ENCODE measurements around the gene MAPK14. TPM values are rescaled to one million over a fixed set of nuclear protein-coding genes. Genes with fewer than 3 reads are reported as not detected.

The MAPK14 gene
- total and polyA plus RNA-seq, 9 of the 15 experiments (the other 6 are each of a cell fraction or from before 2014, with no cell fraction given), result 8.8 to 62.7 (median 35.5) TPM

DNA sequence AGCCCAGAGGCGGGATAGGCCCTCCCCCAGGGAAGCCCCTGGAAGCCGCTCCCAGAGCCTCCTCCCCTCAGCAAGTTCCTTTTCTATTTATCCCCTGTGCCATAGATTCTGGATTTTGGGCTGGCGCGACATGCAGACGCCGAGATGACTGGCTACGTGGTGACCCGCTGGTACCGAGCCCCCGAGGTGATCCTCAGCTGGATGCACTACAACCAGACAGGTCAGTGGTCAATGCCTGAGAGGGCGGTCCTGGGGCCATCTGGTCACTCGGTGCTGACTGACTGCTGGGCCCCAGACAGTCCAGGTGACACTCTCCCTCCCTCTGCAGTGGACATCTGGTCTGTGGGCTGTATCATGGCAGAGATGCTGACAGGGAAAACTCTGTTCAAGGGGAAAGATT, 108.9 kb downstream of the MAPK14 start (continued):
- TF ChIP-seq, protein P1, sequence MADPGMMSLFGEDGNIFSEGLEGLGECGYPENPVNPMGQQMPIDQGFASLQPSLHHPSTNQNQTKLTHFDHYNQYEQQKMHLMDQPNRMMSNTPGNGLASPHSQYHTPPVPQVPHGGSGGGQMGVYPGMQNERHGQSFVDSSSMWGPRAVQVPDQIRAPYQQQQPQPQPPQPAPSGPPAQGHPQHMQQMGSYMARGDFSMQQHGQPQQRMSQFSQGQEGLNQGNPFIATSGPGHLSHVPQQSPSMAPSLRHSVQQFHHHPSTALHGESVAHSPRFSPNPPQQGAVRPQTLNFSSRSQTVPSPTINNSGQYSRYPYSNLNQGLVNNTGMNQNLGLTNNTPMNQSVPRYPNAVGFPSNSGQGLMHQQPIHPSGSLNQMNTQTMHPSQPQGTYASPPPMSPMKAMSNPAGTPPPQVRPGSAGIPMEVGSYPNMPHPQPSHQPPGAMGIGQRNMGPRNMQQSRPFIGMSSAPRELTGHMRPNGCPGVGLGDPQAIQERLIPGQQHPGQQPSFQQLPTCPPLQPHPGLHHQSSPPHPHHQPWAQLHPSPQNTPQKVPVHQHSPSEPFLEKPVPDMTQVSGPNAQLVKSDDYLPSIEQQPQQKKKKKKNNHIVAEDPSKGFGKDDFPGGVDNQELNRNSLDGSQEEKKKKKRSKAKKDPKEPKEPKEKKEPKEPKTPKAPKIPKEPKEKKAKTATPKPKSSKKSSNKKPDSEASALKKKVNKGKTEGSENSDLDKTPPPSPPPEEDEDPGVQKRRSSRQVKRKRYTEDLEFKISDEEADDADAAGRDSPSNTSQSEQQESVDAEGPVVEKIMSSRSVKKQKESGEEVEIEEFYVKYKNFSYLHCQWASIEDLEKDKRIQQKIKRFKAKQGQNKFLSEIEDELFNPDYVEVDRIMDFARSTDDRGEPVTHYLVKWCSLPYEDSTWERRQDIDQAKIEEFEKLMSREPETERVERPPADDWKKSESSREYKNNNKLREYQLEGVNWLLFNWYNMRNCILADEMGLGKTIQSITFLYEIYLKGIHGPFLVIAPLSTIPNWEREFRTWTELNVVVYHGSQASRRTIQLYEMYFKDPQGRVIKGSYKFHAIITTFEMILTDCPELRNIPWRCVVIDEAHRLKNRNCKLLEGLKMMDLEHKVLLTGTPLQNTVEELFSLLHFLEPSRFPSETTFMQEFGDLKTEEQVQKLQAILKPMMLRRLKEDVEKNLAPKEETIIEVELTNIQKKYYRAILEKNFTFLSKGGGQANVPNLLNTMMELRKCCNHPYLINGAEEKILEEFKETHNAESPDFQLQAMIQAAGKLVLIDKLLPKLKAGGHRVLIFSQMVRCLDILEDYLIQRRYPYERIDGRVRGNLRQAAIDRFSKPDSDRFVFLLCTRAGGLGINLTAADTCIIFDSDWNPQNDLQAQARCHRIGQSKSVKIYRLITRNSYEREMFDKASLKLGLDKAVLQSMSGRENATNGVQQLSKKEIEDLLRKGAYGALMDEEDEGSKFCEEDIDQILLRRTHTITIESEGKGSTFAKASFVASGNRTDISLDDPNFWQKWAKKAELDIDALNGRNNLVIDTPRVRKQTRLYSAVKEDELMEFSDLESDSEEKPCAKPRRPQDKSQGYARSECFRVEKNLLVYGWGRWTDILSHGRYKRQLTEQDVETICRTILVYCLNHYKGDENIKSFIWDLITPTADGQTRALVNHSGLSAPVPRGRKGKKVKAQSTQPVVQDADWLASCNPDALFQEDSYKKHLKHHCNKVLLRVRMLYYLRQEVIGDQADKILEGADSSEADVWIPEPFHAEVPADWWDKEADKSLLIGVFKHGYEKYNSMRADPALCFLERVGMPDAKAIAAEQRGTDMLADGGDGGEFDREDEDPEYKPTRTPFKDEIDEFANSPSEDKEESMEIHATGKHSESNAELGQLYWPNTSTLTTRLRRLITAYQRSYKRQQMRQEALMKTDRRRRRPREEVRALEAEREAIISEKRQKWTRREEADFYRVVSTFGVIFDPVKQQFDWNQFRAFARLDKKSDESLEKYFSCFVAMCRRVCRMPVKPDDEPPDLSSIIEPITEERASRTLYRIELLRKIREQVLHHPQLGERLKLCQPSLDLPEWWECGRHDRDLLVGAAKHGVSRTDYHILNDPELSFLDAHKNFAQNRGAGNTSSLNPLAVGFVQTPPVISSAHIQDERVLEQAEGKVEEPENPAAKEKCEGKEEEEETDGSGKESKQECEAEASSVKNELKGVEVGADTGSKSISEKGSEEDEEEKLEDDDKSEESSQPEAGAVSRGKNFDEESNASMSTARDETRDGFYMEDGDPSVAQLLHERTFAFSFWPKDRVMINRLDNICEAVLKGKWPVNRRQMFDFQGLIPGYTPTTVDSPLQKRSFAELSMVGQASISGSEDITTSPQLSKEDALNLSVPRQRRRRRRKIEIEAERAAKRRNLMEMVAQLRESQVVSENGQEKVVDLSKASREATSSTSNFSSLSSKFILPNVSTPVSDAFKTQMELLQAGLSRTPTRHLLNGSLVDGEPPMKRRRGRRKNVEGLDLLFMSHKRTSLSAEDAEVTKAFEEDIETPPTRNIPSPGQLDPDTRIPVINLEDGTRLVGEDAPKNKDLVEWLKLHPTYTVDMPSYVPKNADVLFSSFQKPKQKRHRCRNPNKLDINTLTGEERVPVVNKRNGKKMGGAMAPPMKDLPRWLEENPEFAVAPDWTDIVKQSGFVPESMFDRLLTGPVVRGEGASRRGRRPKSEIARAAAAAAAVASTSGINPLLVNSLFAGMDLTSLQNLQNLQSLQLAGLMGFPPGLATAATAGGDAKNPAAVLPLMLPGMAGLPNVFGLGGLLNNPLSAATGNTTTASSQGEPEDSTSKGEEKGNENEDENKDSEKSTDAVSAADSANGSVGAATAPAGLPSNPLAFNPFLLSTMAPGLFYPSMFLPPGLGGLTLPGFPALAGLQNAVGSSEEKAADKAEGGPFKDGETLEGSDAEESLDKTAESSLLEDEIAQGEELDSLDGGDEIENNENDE (IDR thresholded peaks at IDR 0.05; ENCODE audit: low read depth, low read length), result no peak
- no peak for TF ChIP-seq ZNF778 (CRISPR knock-in tag; IDR thresholded peaks at IDR 0.05)
- no peak for TF ChIP-seq TEAD4 (IDR thresholded peaks at IDR 0.05; ENCODE audit: low read length)
- TF ChIP-seq TEAD4 (CRISPR knock-in tag; IDR thresholded peaks at IDR 0.05; ENCODE audit: borderline replicate concordance), result no peak
- no peak for TF ChIP-seq LCOR (CRISPR knock-in tag; IDR thresholded peaks at IDR 0.05)
- no peak for TF ChIP-seq NFIX (CRISPR knock-in tag; IDR thresholded peaks at IDR 0.05; ENCODE audit: low read depth)
- TF ChIP-seq GABPA (tag; conservative IDR thresholded peaks at IDR 0.05; ENCODE audit: low read depth), result no peak
